ENCODE data around the gene ASCL2. TPM values are rescaled to one million over a fixed set of nuclear protein-coding genes. Genes with fewer than 3 reads are reported as not detected.

The ASCL2 gene
- total and polyA plus RNA-seq, 10 of the 15 experiments (the other 5 are each of a cell fraction or from before 2014, with no cell fraction given) = not detected

- ChIA-PET CTCF (interaction anchor here (0.9 to 1.1 kb wide), 2 partner anchors 125 to 127 kb away, joined by 3 read pairs; no protein-coding TSS in a partner anchor), POLR2A (no interaction called here)
Measured at GRCh38 chr11:2293984-2294925, 23.9 kb upstream of the ASCL2 start.

More at GRCh38 chr11:2293984-2294925, 23.9 kb upstream of the ASCL2 start:
- DNase-seq (ENCODE audit: low read depth, low spot score) (no peak), ATAC-seq (no peak), FAIRE-seq (no peak)
- Histone ChIP-seq H3K79me2 (ENCODE audit: control insufficient read depth, insufficient read depth, low read length) (no peaks in the 10 kb centered on the region), H3K4me2 (ENCODE audit: control insufficient read depth, insufficient read depth) (no peak overlapping the region), H3K9ac (ENCODE audit: control insufficient read depth, insufficient read depth, low read length) (no peak overlapping the region), H2AFZ (ENCODE audit: control insufficient read depth, low read depth, low read length) (no peak overlapping the region), H3K4me1 (ENCODE audit: control insufficient read depth, insufficient read depth, low read length) (no peaks in the 10 kb centered on the region), H4K20me1 (ENCODE audit: control insufficient read depth, insufficient read depth) (no peaks in the 10 kb centered on the region), H3K9me3 (replicated peaks; ENCODE audit: control insufficient read depth, insufficient read depth, low read length) (no peaks in the 10 kb centered on the region), H3K36me3 (ENCODE audit: control insufficient read depth in 2 of 2, insufficient read depth in 2 of 2, low read length in 1 of 2) (no peaks in the 10 kb centered on the region), H3K4me3 (no peak overlapping the region), H3K27me3 (replicated peaks in 1 of 2; ENCODE audit: control insufficient read depth in 2 of 2, insufficient read depth in 2 of 2, low read length in 1 of 2) (no peaks in the 10 kb centered on the region; a peak in 2 of 4 replicates), H3K27ac (ENCODE audit: control insufficient read depth, insufficient read depth) (no peak overlapping the region)
- in situ Hi-C loops (cut with MboI) (no loop called here), intact Hi-C loops (cut with micrococcal nuclease; ENCODE audit: unreplicated experiment) (no loop called here)
- ChIA-PET SMC1A (ENCODE audit: uncharacterized antibody, unreplicated experiment) (no interaction called here), RAD21 (ENCODE audit: unreplicated experiment) (interaction anchor here (1.2 kb wide), 1 partner anchor 11 kb away, joined by 3 read pairs; no protein-coding TSS in a partner anchor)
- BruUV-seq (replicated peaks) = no TSS peak
- TF ChIP-seq PKNOX1 (IDR thresholded peaks at IDR 0.05) = no peak
- TF ChIP-seq CUX1 (IDR thresholded peaks at IDR 0.05; ENCODE audit: insufficient replicate concordance, low read depth, low read length) = no peak
- TF ChIP-seq BMI1 (IDR thresholded peaks at IDR 0.05; ENCODE audit: borderline replicate concordance) = no peak
- no peak for TF ChIP-seq LARP7 (IDR thresholded peaks at IDR 0.05)
- TF ChIP-seq TCF12 (IDR thresholded peaks at IDR 0.05; ENCODE audit: low read depth, low read length) = no peak
- no peak for TF ChIP-seq YBX1 (IDR thresholded peaks at IDR 0.05)
- no peak for TF ChIP-seq KDM1A (IDR thresholded peaks at IDR 0.05; ENCODE audit: borderline replicate concordance)
- no peak for TF ChIP-seq MTA3 (IDR thresholded peaks at IDR 0.05; ENCODE audit: borderline replicate concordance, low read length)
- no peak for TF ChIP-seq STAT3 (IDR thresholded peaks at IDR 0.05; ENCODE audit: low read depth, low read length)
- WGBS (ENCODE audit: insufficient coverage, insufficient replicate concordance, low lambda C conversion rate, missing lambda C conversion rate) = 43% methylated on average over 27 of the region's 27 CpGs
